ENCODE data around the gene VPS26A. TPM values are rescaled to one million over a fixed set of nuclear protein-coding genes. Genes with fewer than 3 reads are reported as not detected.

The VPS26A gene
- total RNA-seq, 2 donors from 2014 or later, result 29.5 to 46.3 TPM

DNA sequence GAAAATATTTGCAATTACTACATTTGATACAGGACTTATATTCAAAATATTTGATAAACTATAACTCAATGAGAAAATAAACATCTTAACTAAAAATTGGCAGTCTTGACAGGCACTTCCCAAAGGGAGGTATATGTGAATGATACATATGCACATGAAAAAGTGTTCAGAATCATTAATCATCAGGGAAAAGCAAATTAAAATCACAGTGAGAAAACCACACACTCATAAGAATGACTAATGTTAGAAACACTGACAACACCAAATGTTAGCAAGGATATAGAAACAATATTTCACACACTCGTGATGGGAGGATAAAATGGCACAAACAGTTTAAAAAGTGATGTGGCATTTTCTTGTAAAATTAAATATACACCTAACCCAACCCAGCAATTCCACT lies 4.1 kb upstream of the VPS26A start:
- H3K4me1 ChIP-seq (ENCODE audit: control insufficient read depth in 1 of 2, low read depth in 2 of 2), result peaks cover 0 to 6% of the 10 kb centered on the region in 2 donors
- H3K4me3 ChIP-seq, result no peak overlapping the region
- no peaks in the 10 kb centered on the region for H3K9me3 ChIP-seq
- ATAC-seq (ENCODE audit: insufficient number of reproducible peaks, low FRiP score, low read depth) (no peak), DNase-seq (ENCODE audit: low spot score) (no peak)
- no peaks in the 10 kb centered on the region for H3K27me3 ChIP-seq (replicated peaks; ENCODE audit: insufficient read depth)
- TF ChIP-seq, protein P1, sequence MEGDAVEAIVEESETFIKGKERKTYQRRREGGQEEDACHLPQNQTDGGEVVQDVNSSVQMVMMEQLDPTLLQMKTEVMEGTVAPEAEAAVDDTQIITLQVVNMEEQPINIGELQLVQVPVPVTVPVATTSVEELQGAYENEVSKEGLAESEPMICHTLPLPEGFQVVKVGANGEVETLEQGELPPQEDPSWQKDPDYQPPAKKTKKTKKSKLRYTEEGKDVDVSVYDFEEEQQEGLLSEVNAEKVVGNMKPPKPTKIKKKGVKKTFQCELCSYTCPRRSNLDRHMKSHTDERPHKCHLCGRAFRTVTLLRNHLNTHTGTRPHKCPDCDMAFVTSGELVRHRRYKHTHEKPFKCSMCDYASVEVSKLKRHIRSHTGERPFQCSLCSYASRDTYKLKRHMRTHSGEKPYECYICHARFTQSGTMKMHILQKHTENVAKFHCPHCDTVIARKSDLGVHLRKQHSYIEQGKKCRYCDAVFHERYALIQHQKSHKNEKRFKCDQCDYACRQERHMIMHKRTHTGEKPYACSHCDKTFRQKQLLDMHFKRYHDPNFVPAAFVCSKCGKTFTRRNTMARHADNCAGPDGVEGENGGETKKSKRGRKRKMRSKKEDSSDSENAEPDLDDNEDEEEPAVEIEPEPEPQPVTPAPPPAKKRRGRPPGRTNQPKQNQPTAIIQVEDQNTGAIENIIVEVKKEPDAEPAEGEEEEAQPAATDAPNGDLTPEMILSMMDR (IDR thresholded peaks at IDR 0.05), result no peak
- no peaks in the 10 kb centered on the region for H3K36me3 ChIP-seq
- H3K27ac ChIP-seq, result no peak overlapping the region

GRCh38 chr10:69123306-69123746 lies 652 bp upstream of the VPS26A start:
- peak; percentile 5 for ATAC-seq (ENCODE audit: insufficient number of reproducible peaks, low FRiP score, low read depth)
- Histone ChIP-seq H3K9me3 (no peaks in the 10 kb centered on the region), H3K4me1 (ENCODE audit: control insufficient read depth in 1 of 2, low read depth in 2 of 2) (peaks cover 3 to 27% of the 10 kb centered on the region in 2 donors), H3K27ac (peak overlapping the region; percentile 95 to 99), H3K27me3 (replicated peaks; ENCODE audit: insufficient read depth) (no peaks in the 10 kb centered on the region), H3K4me3 (peak overlapping the region; percentile 83), H3K36me3 (no peaks in the 10 kb centered on the region)
- TF ChIP-seq, protein P1 (IDR thresholded peaks at IDR 0.05), result no peak
- DNase-seq (ENCODE audit: low spot score), result peak; percentile 15

GRCh38 chr10:69124563-69125268 lies 738 bp downstream of the VPS26A start:
- H3K27me3 ChIP-seq (replicated peaks; ENCODE audit: insufficient read depth), result no peaks in the 10 kb centered on the region
- peak overlapping the region; percentile 84 to 95 for H3K27ac ChIP-seq
- no peak for DNase-seq (ENCODE audit: low spot score)
- ATAC-seq (ENCODE audit: insufficient number of reproducible peaks, low FRiP score, low read depth), result peak; percentile 16
- peak overlapping the region; percentile 83 for H3K4me3 ChIP-seq
- H3K4me1 ChIP-seq (ENCODE audit: control insufficient read depth in 1 of 2, low read depth in 2 of 2), result peaks cover 6 to 29% of the 10 kb centered on the region in 2 donors
- no peaks in the 10 kb centered on the region for H3K9me3 ChIP-seq
- TF ChIP-seq, protein P1 (IDR thresholded peaks at IDR 0.05), result no peak
- H3K36me3 ChIP-seq, result no peaks in the 10 kb centered on the region

DNA sequence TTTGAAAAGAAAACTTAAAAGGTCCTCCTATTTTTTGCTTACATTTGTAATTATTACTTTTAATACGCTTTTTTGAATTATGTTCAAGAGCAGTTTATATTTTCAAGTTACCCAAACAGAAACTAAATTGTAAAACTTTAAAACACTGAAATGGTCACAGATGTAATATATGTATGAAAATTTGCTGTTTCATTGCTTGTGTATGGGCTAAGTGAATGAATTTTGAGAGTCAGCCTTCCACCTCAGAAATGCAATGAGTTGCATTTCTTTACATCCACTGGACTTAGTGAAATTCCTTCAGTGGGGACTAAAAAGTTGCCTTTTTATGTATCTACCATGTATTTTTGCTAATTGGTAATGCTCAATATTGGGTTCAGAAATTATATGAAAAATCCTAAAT lies 1.6 kb downstream of the VPS26A start:
- Histone ChIP-seq H3K4me3 (peak overlapping the region; percentile 83), H3K27me3 (replicated peaks; ENCODE audit: insufficient read depth) (no peaks in the 10 kb centered on the region), H3K4me1 (ENCODE audit: control insufficient read depth in 1 of 2, low read depth in 2 of 2) (peaks cover 6 to 37% of the 10 kb centered on the region in 2 donors), H3K27ac (no peak overlapping the region), H3K36me3 (no peaks in the 10 kb centered on the region), H3K9me3 (no peaks in the 10 kb centered on the region)
- ATAC-seq (ENCODE audit: insufficient number of reproducible peaks, low FRiP score, low read depth) (no peak), DNase-seq (ENCODE audit: low spot score) (no peak)
- TF ChIP-seq, protein P1 (IDR thresholded peaks at IDR 0.05), result no peak

- Histone ChIP-seq H3K9me3 (no peaks in the 10 kb centered on the region), H3K27me3 (replicated peaks; ENCODE audit: insufficient read depth) (no peaks in the 10 kb centered on the region), H3K27ac (no peak overlapping the region), H3K4me3 (no peak overlapping the region), H3K4me1 (ENCODE audit: control insufficient read depth in 1 of 2, low read depth in 2 of 2) (peaks cover 4 to 27% of the 10 kb centered on the region in 2 donors), H3K36me3 (peaks cover 4% of the 10 kb centered on the region)
- DNase-seq (ENCODE audit: low spot score) (no peak), ATAC-seq (ENCODE audit: insufficient number of reproducible peaks, low FRiP score, low read depth) (no peak)
- TF ChIP-seq, protein P1 (IDR thresholded peaks at IDR 0.05), result no peak
Observed at GRCh38 chr10:69130251-69130650, 6.3 kb downstream of the VPS26A start.

All from thoracic aorta (tissue), 2 donors.